ENCODE measurements around the gene THAP2. TPM values are rescaled to one million over a fixed set of nuclear protein-coding genes. Genes with fewer than 3 reads are reported as not detected.

THAP2 gene
- total RNA-seq, 1 experiment from 2014 or later, result 5.6 TPM

GRCh38 chr12:71703206-71703605 is 39.1 kb downstream of the THAP2 start:
- no peak for DNase-seq (ENCODE audit: low spot score)

GRCh38 chr12:71704920-71705319 is 40.8 kb downstream of the THAP2 start:
- DNase-seq (ENCODE audit: low spot score), result no peak

GRCh38 chr12:71708658-71709057 is 44.6 kb downstream of the THAP2 start:
- no peak for DNase-seq (ENCODE audit: low spot score)

DNA sequence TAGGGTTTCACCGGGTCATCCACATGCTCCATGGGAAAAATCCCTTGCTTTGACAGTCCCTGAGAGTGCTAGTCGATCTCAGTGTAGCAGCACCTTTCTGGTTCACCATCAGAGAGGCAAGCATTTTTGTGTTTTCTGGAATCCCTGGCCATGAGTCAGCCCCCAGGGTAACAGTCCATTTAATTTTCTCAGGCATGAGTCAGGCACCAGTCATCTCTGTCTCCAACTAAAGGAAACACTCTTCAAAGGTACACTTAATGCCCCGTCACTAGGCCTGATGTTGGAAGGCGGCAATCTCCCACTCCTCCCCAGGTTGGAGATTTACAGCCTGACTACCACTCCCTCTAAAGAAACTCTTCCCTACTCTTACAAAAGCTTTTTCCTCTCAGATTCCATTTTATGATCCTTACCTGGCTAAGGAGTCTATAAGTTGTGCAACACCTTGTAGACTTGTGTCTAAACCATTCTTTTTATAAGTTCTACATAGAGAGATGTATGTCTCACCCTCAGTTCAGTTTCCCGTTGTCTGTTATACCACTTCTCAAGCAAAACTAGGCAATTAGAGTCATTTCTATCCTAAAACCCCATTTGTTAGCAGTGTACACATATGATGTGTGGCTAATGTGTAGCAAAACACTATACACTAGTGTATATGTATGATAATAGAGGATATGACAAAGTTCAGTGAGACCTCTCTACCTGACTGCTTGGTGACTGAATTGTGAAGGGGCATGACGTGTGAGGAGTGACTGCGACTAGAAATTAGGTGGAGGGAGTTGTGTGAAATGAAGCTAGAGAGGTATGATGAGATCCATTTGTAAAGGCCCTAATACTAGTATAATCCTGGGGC is 46.4 kb downstream of the THAP2 start:
- DNase-seq (ENCODE audit: low spot score), result peak; percentile 51

DNA sequence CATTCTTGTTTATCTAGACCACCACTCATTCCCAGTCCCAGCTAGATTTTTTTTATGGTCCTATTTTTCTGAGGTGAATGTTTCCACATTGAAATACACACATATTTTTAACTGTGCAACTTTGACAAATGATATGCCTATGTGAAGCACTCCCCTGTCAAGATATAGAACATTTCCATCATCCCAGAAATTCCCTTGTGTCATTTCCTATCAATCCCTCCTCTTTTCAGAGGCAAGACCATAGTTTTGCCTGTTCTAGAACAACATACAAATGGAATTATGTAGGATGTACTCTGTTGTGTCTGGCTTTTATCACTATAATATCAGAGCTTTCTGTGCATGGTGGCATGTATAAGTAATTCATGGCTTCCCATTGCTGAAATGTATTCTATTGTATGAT is 54.5 kb downstream of the THAP2 start:
- DNase-seq (ENCODE audit: low spot score), result no peak

DNA sequence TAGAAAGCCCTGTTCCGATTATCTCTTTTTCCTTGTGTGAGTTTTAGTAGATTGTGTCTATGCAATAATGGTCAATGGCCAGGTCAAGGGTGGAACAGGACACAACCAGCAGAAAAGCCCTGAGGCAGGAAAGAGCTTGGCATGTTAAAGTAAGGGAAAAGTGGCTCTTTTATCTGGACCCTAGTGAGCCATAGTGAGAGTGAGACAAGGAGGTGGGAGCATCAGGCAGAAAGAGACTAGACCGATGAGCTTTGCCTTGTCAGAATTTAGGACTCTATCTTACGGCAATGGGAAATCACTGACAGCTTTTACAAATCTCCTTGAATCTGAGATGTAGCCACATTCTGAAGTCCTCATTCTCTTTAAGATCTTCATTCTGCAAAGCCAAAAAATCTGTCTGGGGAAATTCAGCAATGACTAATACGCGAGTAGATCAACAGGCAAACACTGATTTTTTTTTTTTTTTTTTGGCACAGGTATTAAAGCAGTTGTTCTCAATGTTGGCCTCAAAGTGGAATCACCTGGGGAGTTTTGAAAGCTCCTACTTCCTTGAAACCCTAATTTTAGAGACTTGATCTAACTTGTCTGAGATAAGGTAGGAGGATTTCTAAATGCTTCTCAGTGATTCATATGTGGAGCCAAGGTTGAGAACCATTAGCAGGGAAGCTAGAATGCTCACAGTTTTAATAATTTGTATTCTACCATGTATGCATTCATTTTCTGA is 55.7 kb downstream of the THAP2 start:
- DNase-seq (ENCODE audit: low spot score), result no peak

DNA sequence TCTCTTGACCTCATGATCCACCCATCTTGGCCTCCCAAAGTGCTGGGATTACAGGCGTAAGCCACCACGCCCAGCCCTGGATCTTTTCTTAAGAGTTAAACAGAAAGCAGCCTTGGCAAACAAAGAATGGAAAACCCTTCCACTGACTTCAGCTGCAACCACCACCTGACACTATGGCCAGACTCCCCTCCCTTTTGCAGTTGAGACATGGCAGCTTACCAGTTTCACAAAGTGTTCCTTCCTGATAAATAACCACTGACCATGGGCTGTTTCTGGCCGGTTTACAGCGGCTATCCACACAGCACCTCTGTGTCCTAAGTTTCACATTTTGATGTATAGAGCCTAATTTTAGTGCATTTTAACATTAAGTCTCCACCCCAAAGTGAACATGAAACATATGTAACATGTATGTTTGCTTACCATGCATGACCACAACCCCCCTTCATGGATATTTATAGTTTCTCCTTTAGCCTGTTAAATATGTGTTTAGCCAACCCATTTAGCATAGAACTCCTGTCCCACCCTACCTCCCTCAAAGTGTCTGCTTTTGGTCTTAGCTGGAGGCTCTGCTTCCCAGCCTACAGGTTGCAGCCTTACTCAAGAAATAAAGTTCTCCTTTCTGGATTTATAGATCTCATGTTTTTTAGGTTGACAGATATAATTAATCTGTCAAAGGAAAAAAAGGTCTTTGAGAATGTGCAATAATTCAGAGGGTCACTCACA is 57.8 kb downstream of the THAP2 start:
- no peak for DNase-seq (ENCODE audit: low spot score)

- no peak for DNase-seq (ENCODE audit: low spot score)
These were observed 60.9 kb downstream of the THAP2 start for GRCh38 chr12:71725011-71725410.

- no peak for DNase-seq (ENCODE audit: low spot score)
These were observed 62.4 kb downstream of the THAP2 start for GRCh38 chr12:71726548-71726947.

DNA sequence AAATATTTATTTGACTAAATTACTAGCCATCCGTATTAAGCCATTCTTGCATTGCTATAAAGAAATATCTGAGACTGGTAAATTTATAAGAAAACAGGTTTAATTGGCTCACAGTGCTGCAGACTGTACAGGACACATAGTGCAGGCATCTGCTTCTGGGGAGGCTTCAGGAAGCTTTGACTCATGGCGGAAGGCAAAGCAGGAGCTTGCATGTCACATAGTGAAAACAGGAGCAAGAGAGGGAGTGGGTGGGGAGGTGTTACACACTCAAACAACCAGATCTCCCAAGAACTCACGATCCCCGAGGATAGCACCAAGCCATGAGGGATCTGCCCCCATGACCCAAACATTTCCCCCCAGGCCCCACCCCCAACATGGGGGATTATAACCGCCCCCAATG is 63.9 kb downstream of the THAP2 start:
- DNase-seq (ENCODE audit: low spot score), result no peak

Other genes starting within 250 kb of the THAP2 start
- 0.66 and 1.2 TPM in 2 replicates for gene LGR5, start 224.5 kb upstream of the THAP2 start, total RNA-seq (2014; rRNA removed; shearing (Covaris generic))
- 4.4 and 5.5 TPM in 2 replicates for gene ZFC3H1, start 453 bp upstream of the THAP2 start, total RNA-seq (2014; rRNA removed; shearing (Covaris generic))
- gene TMEM19, start 21.8 kb downstream of the THAP2 start, total RNA-seq (2014; rRNA removed; shearing (Covaris generic)), result 27.0 and 47.1 TPM in 2 replicates
- gene RAB21, start 90.6 kb downstream of the THAP2 start, total RNA-seq (2014; rRNA removed; shearing (Covaris generic)), result 22.0 and 24.4 TPM in 2 replicates
- gene TBC1D15, start 175.5 kb downstream of the THAP2 start, total RNA-seq (2014; rRNA removed; shearing (Covaris generic)), result 11.1 and 12.8 TPM in 2 replicates